OCI-LY7 (cell line): Measurements from ENCODE around the gene ADD3.

ENCODE experiments used
- CTCF ChIP-seq: fragments of 200-600 bp; sonication (generic); conservative IDR thresholded peaks from 2 replicates; pipeline ENCODE4 v1.5.1; 2014; ENCODE audit warnings: mild to moderate bottlenecking, antibody characterized with exemption, low read length, moderate library complexity, mixed read lengths
- EZH2phosphoT487 ChIP-seq: fragments of 200-600 bp; sonication (generic); IDR thresholded peaks from 2 replicates; pipeline ENCODE4 v1.6.1; 2018; ENCODE audit warnings: low read depth, borderline replicate concordance, mild to moderate bottlenecking, mixed run types, antibody characterized with exemption, low read length, moderate library complexity, mixed read lengths

GRCh38 chr10:109994711-109995577 lies 12.8 kb upstream of the ADD3 start:
- no peak for TF ChIP-seq CTCF
- no peak for TF ChIP-seq EZH2phosphoT487
